Measurements from ENCODE around the gene SEC14L3. TPM values are rescaled to one million over a fixed set of nuclear protein-coding genes. Genes with fewer than 3 reads are reported as not detected.

Gene SEC14L3
- total and polyA plus RNA-seq, 2 of the 13 experiments (the other 11 are each of a cell fraction or from before 2014, with no cell fraction given) = not detected

DNA sequence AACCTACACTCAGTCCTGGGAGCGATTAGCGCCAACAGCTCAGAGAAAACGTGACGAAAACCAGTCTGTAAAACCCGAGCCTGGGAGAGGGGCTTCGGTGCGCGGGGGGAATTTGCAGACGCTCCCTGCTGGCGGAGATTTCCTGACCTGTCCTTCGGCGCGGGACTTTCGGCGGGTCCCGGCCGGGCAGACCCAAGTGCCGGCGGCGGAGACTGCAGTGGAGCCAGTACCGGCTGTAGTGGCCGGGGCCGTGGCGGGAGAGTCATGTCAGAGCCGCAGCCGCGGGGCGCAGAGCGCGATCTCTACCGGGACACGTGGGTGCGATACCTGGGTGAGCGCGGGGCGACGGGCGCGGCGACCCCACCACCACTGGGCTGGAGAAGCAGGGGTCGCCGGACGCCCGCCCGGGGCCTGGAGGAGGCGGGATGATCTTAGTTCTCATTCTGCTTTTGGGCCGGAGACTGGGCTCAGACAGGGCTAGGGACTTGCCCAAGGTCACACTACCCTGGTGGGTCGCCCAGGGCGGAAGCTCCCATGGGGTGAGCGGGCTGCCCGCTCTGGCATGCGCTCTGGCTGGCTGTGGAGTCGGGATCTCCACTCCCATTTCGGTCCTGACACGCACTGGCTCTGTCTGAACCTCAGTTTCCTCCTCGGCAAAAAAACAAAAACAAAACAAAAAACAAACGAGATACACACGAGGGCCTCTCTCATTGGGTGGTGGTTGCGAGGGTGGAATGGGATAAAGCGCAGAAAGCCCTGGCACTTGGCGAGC lies 46.0 kb downstream of the SEC14L3 start, which contains the start of gene MTFP1 (continued):
- TF ChIP-seq, protein P1, sequence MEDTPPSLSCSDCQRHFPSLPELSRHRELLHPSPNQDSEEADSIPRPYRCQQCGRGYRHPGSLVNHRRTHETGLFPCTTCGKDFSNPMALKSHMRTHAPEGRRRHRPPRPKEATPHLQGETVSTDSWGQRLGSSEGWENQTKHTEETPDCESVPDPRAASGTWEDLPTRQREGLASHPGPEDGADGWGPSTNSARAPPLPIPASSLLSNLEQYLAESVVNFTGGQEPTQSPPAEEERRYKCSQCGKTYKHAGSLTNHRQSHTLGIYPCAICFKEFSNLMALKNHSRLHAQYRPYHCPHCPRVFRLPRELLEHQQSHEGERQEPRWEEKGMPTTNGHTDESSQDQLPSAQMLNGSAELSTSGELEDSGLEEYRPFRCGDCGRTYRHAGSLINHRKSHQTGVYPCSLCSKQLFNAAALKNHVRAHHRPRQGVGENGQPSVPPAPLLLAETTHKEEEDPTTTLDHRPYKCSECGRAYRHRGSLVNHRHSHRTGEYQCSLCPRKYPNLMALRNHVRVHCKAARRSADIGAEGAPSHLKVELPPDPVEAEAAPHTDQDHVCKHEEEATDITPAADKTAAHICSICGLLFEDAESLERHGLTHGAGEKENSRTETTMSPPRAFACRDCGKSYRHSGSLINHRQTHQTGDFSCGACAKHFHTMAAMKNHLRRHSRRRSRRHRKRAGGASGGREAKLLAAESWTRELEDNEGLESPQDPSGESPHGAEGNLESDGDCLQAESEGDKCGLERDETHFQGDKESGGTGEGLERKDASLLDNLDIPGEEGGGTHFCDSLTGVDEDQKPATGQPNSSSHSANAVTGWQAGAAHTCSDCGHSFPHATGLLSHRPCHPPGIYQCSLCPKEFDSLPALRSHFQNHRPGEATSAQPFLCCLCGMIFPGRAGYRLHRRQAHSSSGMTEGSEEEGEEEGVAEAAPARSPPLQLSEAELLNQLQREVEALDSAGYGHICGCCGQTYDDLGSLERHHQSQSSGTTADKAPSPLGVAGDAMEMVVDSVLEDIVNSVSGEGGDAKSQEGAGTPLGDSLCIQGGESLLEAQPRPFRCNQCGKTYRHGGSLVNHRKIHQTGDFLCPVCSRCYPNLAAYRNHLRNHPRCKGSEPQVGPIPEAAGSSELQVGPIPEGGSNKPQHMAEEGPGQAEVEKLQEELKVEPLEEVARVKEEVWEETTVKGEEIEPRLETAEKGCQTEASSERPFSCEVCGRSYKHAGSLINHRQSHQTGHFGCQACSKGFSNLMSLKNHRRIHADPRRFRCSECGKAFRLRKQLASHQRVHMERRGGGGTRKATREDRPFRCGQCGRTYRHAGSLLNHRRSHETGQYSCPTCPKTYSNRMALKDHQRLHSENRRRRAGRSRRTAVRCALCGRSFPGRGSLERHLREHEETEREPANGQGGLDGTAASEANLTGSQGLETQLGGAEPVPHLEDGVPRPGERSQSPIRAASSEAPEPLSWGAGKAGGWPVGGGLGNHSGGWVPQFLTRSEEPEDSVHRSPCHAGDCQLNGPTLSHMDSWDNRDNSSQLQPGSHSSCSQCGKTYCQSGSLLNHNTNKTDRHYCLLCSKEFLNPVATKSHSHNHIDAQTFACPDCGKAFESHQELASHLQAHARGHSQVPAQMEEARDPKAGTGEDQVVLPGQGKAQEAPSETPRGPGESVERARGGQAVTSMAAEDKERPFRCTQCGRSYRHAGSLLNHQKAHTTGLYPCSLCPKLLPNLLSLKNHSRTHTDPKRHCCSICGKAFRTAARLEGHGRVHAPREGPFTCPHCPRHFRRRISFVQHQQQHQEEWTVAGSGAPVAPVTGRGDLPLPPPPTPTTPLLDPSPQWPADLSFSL (CRISPR knock-in tag; IDR thresholded peaks at IDR 0.05) = no peak
- TF ChIP-seq SIX1 (CRISPR knock-in tag; IDR thresholded peaks at IDR 0.05; ENCODE audit: borderline replicate concordance) (no peak; the same call in 1 of the 2 replicates), PHF8 (CRISPR knock-in tag; IDR thresholded peaks at IDR 0.05) (peak; percentile 79), MEF2D (CRISPR knock-in tag; IDR thresholded peaks at IDR 0.05) (no peak), RORA (CRISPR knock-in tag; IDR thresholded peaks at IDR 0.05) (no peak), MTA1 (CRISPR knock-in tag; IDR thresholded peaks at IDR 0.05; ENCODE audit: borderline replicate concordance) (no peak), ZNF432 (CRISPR knock-in tag; IDR thresholded peaks at IDR 0.05; ENCODE audit: borderline replicate concordance) (0 out of 2 replicates have a peak, but pooled peaks have one; percentile 27), ERF (CRISPR knock-in tag; IDR thresholded peaks at IDR 0.05) (no peak), NR2C2 (CRISPR knock-in tag; IDR thresholded peaks at IDR 0.05; ENCODE audit: borderline replicate concordance) (no peak), ZNF274 (CRISPR knock-in tag; IDR thresholded peaks at IDR 0.05) (peak; percentile 84; the same call in 1 of the 2 replicates), ZNF878 (CRISPR knock-in tag; IDR thresholded peaks at IDR 0.05) (no peak; the same call in 1 of the 2 replicates)
- TF ChIP-seq, protein P2, sequence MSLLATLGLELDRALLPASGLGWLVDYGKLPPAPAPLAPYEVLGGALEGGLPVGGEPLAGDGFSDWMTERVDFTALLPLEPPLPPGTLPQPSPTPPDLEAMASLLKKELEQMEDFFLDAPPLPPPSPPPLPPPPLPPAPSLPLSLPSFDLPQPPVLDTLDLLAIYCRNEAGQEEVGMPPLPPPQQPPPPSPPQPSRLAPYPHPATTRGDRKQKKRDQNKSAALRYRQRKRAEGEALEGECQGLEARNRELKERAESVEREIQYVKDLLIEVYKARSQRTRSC (CRISPR knock-in tag; IDR thresholded peaks at IDR 0.05; ENCODE audit: low read depth) = no peak
- TF ChIP-seq, protein P3, sequence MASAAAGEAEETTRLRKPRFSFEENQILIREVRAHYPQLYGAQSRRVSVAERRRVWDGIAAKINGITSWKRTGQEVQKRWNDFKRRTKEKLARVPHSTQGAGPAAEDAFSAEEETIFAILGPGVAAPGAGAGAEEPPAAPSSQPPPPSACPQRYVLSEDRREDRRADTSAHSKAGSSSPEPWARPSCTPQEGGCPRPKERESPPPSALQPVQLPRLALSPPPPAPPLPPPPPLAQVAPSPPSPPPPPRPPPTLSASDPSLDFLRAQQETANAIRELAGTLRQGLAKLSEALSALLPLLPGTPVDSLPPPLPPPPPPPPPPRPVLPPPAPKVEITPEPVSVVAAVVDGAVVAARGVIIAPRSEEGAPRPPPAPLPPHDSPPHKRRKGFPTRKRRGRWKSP (CRISPR knock-in tag; IDR thresholded peaks at IDR 0.05) = peak; percentile 69; the same call in 1 of the 2 replicates
- TF ChIP-seq, protein P4, sequence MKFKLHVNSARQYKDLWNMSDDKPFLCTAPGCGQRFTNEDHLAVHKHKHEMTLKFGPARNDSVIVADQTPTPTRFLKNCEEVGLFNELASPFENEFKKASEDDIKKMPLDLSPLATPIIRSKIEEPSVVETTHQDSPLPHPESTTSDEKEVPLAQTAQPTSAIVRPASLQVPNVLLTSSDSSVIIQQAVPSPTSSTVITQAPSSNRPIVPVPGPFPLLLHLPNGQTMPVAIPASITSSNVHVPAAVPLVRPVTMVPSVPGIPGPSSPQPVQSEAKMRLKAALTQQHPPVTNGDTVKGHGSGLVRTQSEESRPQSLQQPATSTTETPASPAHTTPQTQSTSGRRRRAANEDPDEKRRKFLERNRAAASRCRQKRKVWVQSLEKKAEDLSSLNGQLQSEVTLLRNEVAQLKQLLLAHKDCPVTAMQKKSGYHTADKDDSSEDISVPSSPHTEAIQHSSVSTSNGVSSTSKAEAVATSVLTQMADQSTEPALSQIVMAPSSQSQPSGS (CRISPR knock-in tag; IDR thresholded peaks at IDR 0.05) = peak; percentile 31; the same call in 1 of the 2 replicates
- TF ChIP-seq, protein P5, sequence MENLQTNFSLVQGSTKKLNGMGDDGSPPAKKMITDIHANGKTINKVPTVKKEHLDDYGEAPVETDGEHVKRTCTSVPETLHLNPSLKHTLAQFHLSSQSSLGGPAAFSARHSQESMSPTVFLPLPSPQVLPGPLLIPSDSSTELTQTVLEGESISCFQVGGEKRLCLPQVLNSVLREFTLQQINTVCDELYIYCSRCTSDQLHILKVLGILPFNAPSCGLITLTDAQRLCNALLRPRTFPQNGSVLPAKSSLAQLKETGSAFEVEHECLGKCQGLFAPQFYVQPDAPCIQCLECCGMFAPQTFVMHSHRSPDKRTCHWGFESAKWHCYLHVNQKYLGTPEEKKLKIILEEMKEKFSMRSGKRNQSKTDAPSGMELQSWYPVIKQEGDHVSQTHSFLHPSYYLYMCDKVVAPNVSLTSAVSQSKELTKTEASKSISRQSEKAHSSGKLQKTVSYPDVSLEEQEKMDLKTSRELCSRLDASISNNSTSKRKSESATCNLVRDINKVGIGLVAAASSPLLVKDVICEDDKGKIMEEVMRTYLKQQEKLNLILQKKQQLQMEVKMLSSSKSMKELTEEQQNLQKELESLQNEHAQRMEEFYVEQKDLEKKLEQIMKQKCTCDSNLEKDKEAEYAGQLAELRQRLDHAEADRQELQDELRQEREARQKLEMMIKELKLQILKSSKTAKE (CRISPR knock-in tag; IDR thresholded peaks at IDR 0.05; ENCODE audit: borderline replicate concordance) = no peak

All from HepG2 (cell line).